Limb (tissue), 2 donors: ENCODE measurements around the gene TRAF1.
"Not testable (repeated sequence)": the region's sequence is repeated elsewhere in the genome, so short reads cannot be mapped to it uniquely, and the experiment has no call there.

Experiments used
- DNase-seq, 2 donors: peaks; one replicate each; pipeline ENCODE4 v3.0.0-alpha.2; 2016; ENCODE audit errors: extremely low spot score in 2 of 2

TRAF1 gene, protein sequence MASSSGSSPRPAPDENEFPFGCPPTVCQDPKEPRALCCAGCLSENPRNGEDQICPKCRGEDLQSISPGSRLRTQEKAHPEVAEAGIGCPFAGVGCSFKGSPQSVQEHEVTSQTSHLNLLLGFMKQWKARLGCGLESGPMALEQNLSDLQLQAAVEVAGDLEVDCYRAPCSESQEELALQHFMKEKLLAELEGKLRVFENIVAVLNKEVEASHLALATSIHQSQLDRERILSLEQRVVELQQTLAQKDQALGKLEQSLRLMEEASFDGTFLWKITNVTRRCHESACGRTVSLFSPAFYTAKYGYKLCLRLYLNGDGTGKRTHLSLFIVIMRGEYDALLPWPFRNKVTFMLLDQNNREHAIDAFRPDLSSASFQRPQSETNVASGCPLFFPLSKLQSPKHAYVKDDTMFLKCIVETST

DNA sequence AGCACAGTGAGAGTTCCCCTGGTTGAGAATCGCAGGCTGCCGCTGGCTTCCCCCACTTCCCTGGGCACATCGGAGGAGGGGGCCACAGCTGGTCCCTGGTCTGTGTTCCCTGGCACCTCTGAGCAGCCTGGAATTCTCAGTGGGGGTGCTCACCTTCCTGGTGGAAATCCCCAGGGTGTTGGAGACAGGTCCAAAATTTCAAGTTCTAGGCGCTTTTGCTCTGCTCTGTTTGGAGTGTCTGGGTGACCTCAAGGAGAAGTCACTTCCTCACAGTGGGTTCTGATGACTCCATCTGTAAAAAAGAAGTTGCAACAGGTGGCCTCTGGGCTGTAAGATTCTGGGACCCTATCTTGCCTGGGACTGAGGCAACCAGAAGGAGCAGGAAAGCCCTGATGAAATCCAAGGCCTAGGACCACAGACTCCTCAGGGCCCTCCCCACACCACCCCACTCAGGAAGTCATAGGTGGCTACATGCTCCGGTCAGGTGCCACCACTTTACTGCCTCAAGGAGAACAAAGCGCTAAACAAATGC lies at the start of gene TRAF1:
TRAF1 (minus strand) TSS at position 400 of the 532 bp plus-strand sequence. CDS start 721 bp downstream, outside the sequence.
- DNase-seq = no peak

DNA sequence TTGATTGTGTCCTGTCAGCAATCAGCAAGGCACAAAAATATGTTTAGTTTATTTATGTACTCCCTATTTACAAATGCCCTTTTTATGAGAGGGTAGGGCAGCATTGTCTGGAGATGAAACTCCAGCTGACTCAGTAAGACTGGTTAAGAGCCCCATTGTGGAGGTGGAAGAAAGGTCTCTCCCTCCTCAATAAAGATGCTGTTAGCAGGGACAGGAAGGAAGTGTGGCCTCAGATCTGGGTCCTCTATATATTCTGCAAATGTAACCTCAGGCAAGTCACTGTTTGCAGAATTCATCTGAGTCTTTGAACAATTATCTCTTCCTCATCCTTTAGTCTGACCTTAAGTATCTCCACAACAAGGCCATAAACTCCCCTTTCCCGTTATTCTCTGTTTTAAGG lies 48.3 kb upstream of the TRAF1 start:
- no peak for DNase-seq

DNA sequence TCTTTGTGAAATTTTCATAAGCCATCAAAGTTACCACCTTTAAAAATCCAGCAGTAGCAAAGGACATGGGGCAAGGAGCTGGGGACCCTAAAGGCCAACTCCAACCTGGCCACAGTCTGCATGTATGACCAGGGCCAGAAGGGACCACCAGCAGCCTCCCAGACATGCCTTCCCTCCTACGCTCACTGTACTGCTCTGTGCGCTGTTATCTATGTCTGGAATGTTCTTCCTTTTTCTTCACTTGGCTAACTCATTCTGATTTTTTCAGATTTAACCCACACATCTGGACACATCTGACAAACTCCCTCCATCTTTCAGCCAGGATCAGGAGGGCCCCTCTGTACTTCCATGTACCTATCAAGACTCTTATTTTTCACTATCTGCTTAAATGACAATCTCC lies 47.6 kb upstream of the TRAF1 start:
- DNase-seq = no peak

DNA sequence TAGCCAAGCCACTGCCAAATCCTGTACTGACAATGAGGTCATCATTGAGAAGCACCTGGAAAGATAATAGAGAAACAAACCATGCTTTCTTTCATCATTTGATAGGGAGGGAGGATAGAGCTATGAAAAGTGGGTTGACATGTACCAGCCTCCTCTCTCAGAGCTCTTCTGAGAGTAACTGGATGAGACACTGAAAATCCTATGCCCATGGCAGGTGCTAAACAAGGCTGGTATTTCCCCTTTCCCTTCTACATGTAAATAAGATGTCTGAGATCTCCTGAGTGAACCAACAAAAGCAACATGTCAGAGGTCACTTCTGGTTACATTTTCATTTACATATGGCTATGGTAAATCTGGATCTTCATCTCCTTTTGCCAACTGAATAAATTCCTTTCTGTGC lies 45.3 kb upstream of the TRAF1 start:
- DNase-seq = no peak

DNA sequence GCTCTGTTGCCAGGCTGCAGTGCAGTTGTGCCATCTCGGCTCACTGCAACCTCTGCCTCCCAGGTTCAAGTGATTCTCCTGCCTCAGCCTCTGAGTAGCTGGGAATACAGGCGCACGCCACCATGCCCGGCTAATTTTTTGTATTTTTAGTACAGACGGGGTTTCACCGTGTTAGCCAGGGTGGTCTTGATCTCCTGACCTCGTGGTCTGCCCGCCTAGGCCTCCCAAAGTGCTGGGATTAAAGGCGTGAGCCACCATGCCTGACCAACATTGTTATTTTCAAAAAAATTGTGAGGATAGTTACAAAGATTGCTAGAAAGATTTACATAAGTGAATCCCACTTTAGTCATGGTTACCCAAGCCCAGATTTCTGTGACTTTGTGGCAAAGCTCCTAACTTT lies 44.9 kb upstream of the TRAF1 start:
- not testable (repeated sequence) for DNase-seq

DNA sequence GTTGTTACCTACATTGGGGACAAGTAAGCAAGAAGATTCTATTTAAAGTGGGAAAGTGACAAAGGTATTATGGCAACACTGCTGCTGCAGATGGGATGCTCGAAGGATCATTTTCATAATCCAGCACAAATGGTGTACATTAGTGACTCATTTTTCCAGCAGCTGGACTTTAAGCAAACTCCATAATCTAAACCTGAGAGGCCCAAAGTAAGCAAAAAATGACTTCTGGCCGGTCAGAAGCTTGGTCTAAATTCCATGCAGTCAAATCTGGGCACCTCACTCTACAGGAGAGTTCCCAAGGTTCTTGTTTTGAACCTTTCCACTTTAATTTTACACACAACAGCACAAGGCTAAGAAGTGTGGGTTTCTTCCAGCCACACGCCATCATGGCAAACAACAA lies 43.6 kb upstream of the TRAF1 start:
- no peak for DNase-seq

DNA sequence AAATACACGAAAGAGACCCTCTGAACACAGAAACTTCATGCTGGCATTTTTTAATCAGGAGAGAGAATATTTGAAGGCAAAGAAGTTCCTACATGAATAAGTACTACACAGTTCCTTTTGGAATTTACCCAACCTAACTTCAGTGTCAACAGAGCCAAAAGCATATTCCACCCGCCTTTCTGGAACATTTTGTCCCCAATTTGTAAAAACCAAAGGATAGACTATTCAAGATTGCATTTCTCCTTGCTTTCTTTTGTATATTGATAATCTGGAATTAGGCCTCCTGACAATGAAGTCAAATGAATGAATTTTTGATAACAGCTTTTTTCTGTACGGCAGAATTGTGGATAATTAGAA lies 39.4 kb upstream of the TRAF1 start:
- DNase-seq = no peak

DNA sequence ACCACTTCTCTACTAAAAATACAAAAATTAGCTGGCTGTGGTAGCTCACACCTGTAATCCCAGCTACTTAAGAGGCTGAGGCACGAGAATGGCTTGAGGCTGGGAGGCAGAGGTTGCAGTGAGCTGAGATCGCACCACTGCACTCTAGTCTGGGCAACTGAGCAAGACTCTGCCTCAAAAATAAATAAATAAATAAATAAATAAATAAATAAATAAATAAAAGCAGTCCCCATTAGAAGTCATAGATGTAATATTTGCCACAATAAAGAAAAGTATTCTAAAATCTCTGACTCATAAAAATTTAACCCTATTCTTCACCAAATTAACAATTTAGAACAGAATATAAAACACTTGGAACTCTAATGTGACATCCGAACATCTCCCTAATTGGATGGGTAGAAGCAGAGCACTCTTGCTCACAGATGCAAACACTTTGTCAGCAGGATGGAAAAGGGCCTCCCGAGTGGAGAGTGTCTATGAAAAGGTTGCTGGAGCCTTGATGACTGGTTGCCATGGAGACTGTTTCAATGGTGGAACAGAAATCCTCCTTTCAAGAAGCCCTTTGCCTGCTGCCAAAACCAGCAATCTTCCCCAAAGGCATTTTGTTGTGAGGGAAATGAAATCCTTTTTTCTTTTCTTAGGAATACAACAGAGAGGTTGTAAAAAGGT lies 38.9 kb upstream of the TRAF1 start:
- DNase-seq = peak; percentile 62 to 91

DNA sequence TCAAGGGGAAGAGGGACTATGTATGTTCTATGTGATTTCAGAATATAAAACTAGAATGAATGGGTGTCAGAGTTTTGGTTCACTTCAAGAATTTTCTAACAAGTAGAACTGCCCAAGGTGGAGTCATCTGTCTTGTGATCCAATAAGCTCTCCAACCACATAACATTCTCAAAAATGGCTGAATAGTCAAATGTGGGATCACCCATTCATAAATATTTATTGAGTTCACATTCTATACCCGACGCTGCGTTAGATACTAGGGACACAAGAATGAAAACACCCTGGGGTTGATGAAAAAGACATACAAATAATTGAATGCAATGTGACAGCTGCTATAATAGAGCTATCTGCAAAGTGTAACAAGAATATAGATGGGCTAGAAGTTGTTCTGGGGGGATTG lies 35.3 kb upstream of the TRAF1 start:
- DNase-seq = no peak

DNA sequence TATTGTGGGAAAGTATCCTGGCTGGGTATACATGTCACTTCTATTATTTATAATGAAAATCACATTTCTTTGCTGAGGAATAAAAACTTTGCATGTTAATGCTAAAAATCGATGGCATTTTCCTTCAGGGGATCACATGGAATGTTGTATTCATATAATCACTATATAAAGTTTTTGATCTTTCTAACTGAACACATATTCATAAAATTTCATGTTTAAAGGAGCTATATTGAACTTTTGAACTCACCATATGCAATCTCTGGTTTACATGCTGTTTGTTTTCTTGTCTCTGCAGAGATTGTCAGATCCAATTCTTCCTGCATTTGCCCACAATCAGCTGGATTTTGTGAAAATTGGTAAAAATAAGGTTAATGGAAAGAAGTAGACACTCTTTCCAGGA lies 33.4 kb upstream of the TRAF1 start:
- no peak for DNase-seq

DNA sequence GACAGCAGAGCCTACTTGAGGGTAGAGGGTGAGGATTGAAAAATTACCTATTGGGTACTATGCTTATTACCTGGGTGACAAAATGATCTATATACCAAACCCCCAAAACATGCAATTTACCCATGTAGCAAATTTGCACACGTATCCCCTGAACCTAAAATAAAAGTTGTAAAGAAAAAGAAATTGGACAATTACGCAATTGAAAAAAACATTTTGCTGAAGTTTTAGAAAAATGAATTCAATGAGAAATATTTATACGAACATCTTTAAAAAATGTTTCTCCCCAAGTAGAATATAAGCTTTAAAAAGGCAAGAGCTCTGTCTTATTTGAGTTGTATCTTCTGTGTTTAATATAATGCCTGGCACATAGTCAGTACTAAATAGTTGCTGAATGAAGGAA lies 30.3 kb upstream of the TRAF1 start:
- no peak for DNase-seq

DNA sequence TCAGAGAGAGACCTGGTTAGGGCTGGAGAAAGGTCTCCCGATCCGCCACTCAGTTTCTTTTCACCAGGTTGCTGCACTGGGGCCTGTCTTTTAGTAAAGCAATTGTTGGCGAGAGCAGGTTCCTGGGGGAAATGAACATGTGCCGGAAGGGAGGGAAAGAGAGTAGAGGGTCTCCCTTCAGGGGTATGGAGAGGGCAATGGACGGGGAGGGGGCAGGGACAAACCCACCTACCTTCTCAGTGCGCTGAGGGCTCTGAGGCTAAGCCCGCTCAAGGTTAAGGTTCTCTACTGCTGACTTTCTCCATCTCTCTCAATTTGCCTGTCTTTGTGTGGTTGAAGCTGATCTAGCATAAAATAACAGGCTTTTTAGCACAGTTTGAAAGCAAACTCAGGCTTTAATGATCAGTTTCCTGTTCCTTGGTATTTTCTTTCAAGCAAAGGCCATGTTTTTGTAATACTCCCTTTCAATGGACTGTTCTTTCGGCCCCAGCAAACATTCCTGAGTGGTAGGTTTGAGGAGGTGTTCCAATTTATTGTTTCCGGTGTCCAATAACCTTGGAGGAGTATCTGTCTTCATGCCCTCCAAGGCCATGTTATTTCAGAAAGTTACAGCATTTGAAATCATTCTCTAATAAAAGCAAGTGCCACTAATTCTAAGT lies 25.5 kb upstream of the TRAF1 start:
- DNase-seq = no peak

DNA sequence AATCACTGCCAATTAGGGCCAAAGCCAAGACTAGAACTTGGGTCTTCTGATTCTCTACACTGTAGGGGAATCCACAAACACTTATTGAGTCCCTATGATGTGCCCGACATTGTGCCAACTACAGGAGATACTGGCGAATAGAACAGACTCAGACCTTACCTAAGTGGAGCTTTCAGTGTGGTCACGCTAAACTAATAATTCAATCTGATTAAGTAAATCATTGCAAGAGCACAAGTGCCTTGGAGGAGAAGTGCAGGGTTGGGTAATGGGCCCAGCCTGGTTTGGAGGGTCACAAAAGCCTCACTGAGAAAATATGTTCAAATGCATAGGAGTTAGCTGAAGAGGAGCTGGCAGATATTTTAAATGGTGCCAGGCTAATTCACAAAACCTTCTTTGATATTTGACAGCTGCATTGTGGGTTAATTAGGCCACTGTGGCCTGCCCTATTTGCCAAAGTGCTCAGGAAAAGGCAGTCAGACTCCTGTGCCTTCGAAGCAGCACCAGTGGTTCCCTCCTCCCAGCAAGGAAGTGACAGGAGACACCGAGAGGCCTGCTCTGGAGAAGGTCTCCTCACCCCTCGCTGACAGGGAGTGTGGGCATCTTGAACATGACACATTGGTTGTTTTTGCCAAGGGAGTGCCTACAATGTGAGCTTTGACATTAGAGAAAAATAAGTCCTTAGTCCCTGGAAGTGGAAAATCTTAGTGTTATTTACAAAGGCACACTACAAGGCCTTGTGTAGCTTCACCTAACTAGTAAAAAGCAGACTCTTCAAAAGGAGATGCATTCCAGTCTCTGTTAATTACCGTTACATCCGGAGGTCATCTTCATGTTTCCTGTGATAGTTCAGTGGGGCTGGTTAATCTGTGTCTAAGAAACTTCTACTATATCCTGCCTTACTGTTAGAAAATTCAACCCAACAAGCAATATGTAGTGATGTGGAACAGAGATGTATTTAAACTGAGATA lies 24.1 kb upstream of the TRAF1 start:
- no peak for DNase-seq

DNA sequence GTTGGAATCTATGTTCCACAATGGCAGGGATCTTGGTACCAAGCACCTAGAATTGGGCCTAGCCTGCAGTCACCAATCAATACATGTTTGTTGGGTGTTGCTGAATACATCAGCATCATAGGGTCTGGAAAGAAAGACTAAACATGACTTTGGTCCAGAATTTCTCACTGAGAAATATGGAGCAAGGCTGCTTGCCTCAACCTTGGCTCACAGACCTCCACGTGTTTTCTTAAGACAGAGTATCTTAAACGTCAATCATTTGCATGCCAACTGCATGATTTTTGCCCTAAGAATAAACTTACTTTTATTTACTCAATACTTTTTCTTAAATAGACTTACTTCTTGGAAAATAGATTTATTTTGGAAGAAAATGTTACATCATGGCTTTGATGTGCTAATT lies 22.7 kb upstream of the TRAF1 start:
- DNase-seq = no peak

DNA sequence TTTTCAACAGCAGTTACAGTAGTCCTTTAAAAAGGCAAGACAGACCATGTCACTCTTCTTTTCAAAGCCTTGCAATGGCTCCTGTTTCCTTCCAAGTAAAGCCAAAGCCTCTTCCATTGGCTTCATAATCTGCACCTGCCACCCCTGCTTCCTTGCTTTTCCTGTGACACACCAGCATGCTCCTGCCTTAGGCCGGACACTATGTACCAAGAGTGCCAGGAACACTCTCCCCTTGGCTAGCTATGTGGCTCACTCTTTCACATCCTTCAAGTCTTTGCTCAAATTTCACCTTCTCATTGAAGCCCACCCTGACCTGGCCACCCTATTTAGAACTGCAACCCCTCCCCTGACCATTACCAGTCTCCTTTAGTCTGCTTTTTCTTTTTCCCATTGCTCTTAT lies 22.2 kb upstream of the TRAF1 start:
- no peak for DNase-seq

DNA sequence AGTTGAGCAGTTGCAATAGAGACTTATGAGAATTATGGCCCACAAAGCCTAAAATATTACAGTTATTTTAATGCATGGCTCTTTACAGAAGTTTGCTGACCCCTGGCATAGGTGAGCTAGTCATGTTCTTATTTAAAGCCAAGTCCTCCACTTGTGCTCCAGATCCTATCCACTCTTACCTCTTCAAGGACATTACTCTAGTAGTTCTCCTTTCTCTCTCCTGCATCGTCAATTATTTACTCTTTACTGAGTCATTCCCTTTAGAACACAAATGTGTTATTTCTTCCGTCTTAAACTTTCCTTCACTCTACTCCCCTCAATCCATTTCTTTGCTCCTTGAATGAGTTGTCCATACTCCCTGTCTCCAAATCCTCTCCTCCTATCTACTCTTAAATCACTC lies 20.6 kb upstream of the TRAF1 start:
- DNase-seq = no peak

DNA sequence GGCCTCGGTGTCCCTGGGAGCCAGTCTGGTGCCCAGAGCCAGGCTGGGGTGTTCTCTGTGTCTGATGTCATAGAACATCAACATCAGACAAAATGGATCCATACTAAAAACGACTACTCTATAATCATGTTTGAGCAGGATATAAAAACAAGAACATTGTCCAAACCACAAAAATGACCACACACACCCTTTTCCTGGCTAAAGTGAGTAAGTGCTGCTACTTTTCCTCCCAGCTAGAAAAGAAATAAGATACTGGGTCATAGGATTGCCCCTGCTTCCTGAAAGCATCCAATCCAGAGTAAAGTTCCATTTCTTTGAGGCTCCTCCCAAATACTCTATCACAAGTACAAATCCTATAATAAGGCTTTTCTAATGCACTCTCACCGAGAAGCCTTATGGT lies 19.7 kb upstream of the TRAF1 start:
- DNase-seq = no peak

DNA sequence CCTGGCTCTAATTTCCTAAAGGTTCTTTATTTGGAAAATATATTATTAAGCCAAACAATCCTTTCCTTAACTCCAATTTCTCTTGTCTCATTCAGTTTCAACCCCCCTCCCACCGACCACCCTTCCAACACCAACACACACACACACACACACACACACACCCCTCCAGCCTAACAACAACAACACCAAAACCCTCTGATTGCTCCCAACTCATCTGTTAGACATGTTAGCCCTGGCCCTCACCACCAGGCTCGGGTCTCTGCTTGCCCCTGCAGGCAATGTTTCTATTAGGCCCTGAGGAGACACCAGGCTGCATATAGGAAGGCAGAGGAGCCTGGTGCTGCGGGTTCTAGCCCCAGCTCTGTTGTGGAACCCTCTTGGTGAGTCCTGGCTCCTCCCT lies 18.4 kb upstream of the TRAF1 start:
- DNase-seq = no peak

DNA sequence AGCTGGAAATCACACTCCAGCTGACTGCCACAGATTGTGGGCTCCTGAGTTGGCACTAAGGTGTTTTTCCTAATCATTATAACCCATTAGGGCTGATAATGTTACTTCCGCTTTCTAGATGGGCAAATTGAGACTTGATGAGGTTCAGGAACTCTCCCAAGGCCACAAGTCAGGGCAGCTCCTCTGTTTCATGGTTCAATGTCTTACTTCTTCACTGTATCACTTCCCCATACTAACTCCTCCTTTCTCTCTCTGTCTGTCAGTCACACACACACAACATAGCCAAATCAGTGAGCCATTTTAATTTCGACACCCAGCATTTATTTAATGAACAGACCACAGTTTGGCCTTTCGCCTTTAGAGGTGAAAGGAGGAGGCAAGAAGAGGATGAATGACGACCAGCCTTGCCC lies 17.8 kb upstream of the TRAF1 start:
- DNase-seq = no peak

DNA sequence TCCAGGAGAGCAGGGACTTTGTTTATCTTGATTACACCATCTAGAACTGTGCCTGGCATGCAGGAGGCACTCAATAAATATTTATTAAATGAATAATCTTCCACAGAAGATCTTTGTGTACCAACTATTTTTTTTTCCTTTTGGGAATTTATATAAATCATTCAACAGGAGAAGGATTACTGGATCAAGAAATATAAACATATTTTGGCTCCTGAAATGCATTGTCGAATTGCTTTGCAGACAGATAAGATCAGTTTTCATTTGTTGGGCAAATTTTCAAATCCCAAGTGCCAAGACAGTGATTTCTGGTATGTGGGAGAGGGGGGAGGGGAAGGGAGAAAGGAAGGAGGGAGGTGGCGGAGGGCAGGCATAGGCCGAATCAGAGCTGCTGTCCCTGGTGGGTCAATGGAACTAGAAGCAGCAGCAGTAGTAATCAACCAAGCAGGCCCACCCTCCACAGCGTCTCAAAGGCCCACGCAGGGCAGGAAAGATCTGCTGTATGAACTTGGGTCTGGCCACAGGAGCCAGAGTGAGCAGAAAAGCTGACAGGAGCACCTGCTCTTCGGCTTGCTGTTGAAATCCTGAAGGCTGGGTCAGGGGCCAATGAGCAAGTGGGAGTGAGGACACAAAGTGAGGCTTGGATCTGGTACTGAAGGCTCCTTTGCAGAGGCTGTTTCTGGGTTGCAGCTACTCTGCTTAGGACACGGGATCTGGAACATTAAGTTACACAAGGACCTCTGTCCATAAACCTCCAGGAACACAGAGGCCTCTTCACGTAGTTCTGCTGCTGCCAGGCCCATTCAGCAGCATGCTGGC lies 15.8 kb upstream of the TRAF1 start:
- no peak for DNase-seq
